HG03521 (cell line): ENCODE results near the gene GOLGA6L22.
"Not testable (repeated sequence)": the region's sequence is repeated elsewhere in the genome, so short reads cannot be mapped to it uniquely, and the experiment has no call there.

ENCODE experiments used
- ATAC-seq: cut with Tn5 transposase; IDR thresholded peaks from one replicate; pipeline ENCODE4 v1.9.1; 2021; ENCODE audit warnings: mild to moderate bottlenecking, moderate library complexity; ENCODE audit not compliant: unreplicated experiment

GOLGA6L22 gene

GRCh38 chr15:22458603-22459002 is at the start of gene GOLGA6L22:
TSS of gene GOLGA6L22 (plus strand) at chr15:22458903. CDS start at chr15:22458994, 91 bp downstream.
- not testable (repeated sequence) for ATAC-seq

- not testable (repeated sequence) for ATAC-seq
Measured at GRCh38 chr15:22417288-22417687, 41.4 kb upstream of the GOLGA6L22 start.

GRCh38 chr15:22417795-22418194 is 40.9 kb upstream of the GOLGA6L22 start:
- not testable (repeated sequence) for ATAC-seq

GRCh38 chr15:22418212-22418611 is 40.5 kb upstream of the GOLGA6L22 start:
- ATAC-seq: not testable (repeated sequence)

GRCh38 chr15:22418666-22419065 is 40.0 kb upstream of the GOLGA6L22 start:
- ATAC-seq: not testable (repeated sequence)

- not testable (repeated sequence) for ATAC-seq
Measured at GRCh38 chr15:22420340-22420739, 38.4 kb upstream of the GOLGA6L22 start.

GRCh38 chr15:22429426-22429825 is 29.3 kb upstream of the GOLGA6L22 start:
- not testable (repeated sequence) for ATAC-seq

- not testable (repeated sequence) for ATAC-seq
Measured at GRCh38 chr15:22431687-22432086, 27.0 kb upstream of the GOLGA6L22 start.

- ATAC-seq: not testable (repeated sequence)
Measured at GRCh38 chr15:22494490-22495113, 35.9 kb downstream of the GOLGA6L22 start.

GRCh38 chr15:22497200-22497599 is 38.5 kb downstream of the GOLGA6L22 start:
- ATAC-seq: not testable (repeated sequence)

- not testable (repeated sequence) for ATAC-seq
Measured at GRCh38 chr15:22498220-22498925, 39.7 kb downstream of the GOLGA6L22 start.

GRCh38 chr15:22502272-22502671 is 43.6 kb downstream of the GOLGA6L22 start:
- ATAC-seq: not testable (repeated sequence)

GRCh38 chr15:22506959-22507358 is 48.3 kb downstream of the GOLGA6L22 start:
- ATAC-seq: not testable (repeated sequence)

- not testable (repeated sequence) for ATAC-seq
Measured at GRCh38 chr15:22516140-22516539, 57.4 kb downstream of the GOLGA6L22 start.
